HG02973 (cell line): ENCODE data around the gene SMPDL3A.

Experiments used
- ATAC-seq: cut with Tn5 transposase; IDR thresholded peaks from one replicate; pipeline ENCODE4 v1.9.1; 2021; ENCODE audit warnings: moderate library complexity; ENCODE audit not compliant: unreplicated experiment

SMPDL3A gene

GRCh38 chr6:122775975-122776374 lies 13.1 kb upstream of the SMPDL3A start:
- ATAC-seq = no peak

- no peak for ATAC-seq
These were observed 10.8 kb upstream of the SMPDL3A start for GRCh38 chr6:122778302-122778701.

- no peak for ATAC-seq
These were observed 9.9 kb upstream of the SMPDL3A start for GRCh38 chr6:122778985-122779661.

GRCh38 chr6:122779667-122780066 lies 9.4 kb upstream of the SMPDL3A start, which contains the start of gene FABP7:
Gene FABP7, plus strand, starts transcription at chr6:122779716. Its CDS starts 79 bp downstream, at chr6:122779795.
- no peak for ATAC-seq

- no peak for ATAC-seq
These were observed 8.9 kb upstream of the SMPDL3A start for GRCh38 chr6:122780114-122780513.

- ATAC-seq = no peak
These were observed 7.3 kb upstream of the SMPDL3A start for GRCh38 chr6:122781716-122782115.

- ATAC-seq = no peak
These were observed 5.7 kb upstream of the SMPDL3A start for GRCh38 chr6:122783401-122783800.

- ATAC-seq = no peak
These were observed 3.2 kb upstream of the SMPDL3A start for GRCh38 chr6:122785891-122786290.

GRCh38 chr6:122787721-122788120 lies 1.3 kb upstream of the SMPDL3A start:
- no peak for ATAC-seq

- ATAC-seq = no peak
These were observed 850 bp upstream of the SMPDL3A start for GRCh38 chr6:122788208-122788607.

GRCh38 chr6:122788663-122789181 lies 336 bp upstream of the SMPDL3A start:
- no peak for ATAC-seq

GRCh38 chr6:122790028-122790422 lies 967 bp downstream of the SMPDL3A start:
- peak; percentile 5 for ATAC-seq

GRCh38 chr6:122790423-122791309 lies 1.6 kb downstream of the SMPDL3A start:
- ATAC-seq = no peak

- no peak for ATAC-seq
These were observed 2.2 kb downstream of the SMPDL3A start for GRCh38 chr6:122791310-122791679.

- ATAC-seq = no peak
These were observed 3.7 kb downstream of the SMPDL3A start for GRCh38 chr6:122792766-122793165.

- ATAC-seq = no peak
These were observed 8.5 kb downstream of the SMPDL3A start for GRCh38 chr6:122797537-122797936.

GRCh38 chr6:122798099-122798641 lies 9.1 kb downstream of the SMPDL3A start:
- ATAC-seq = peak; percentile 86

- no peak for ATAC-seq
These were observed 10.2 kb downstream of the SMPDL3A start for GRCh38 chr6:122799140-122799745.

- no peak for ATAC-seq
These were observed 11.0 kb downstream of the SMPDL3A start for GRCh38 chr6:122799916-122800686.

- ATAC-seq = no peak
These were observed 11.8 kb downstream of the SMPDL3A start for GRCh38 chr6:122800906-122801305.
